OCI-LY7 (cell line): ENCODE results near the gene NR3C1. TPM values are rescaled to one million over a fixed set of nuclear protein-coding genes. Genes with fewer than 3 reads are reported as not detected.
A peak's percentile ranks its signal among the peaks of the same experiment; 100 is the strongest.

Experiments
- BruUV-seq: library from RNA; stranded (reverse); fragments of 400-500 nt; replicated peaks from 2 replicates; lab custom pipeline; 2021; lab: Mats Ljungman, UMichigan
- CTCF ChIA-PET: fragments of 300-600 bp; sonication (Branson Sonifier 250); formaldehyde crosslinking; loops from one replicate; lab custom pipeline; 2022; ENCODE audit warnings: antibody characterized with exemption; ENCODE audit not compliant: unreplicated experiment; lab: Charles Lee
- POLR2A ChIA-PET: fragments of 300-600 bp; sonication (Branson Sonifier 250); formaldehyde crosslinking; loops from one replicate; lab custom pipeline; 2022; ENCODE audit warnings: antibody characterized with exemption; lab: Charles Lee
- DNase-seq: peaks from one replicate; pipeline ENCODE4 v3.0.0-alpha.2; 2015; ENCODE audit warnings: low spot score
- H2AFZ ChIP-seq: fragments of 200-600 bp; sonication (generic), shearing (Covaris generic); 2 replicates; pipeline ENCODE4 v1.6.1; 2014; ENCODE audit warnings: mild to moderate bottlenecking, antibody characterized with exemption, low read length, moderate library complexity
- H3K27ac ChIP-seq: fragments of 200-600 bp; sonication (generic); 2 replicates; pipeline ENCODE4 v1.5.1; 2014; ENCODE audit warnings: mixed run types, low read depth, mild to moderate bottlenecking, moderate library complexity, low read length, inconsistent platforms; ENCODE audit not compliant: poor library complexity, severe bottlenecking
- H3K36me3 ChIP-seq: fragments of 200-600 bp; sonication (generic); 2 replicates; pipeline ENCODE4 v1.6.1; 2014; ENCODE audit warnings: mild to moderate bottlenecking, antibody characterized with exemption, low read length, moderate library complexity, mixed read lengths; ENCODE audit not compliant: insufficient read depth
- H3K4me1 ChIP-seq: fragments of 200-600 bp; sonication (generic); 2 replicates; pipeline ENCODE4 v1.5.1; 2014; ENCODE audit warnings: mild to moderate bottlenecking, low read length; ENCODE audit not compliant: insufficient read depth, poor library complexity, severe bottlenecking
- H3K4me2 ChIP-seq: fragments of 200-600 bp; sonication (generic); 2 replicates; pipeline ENCODE4 v1.6.1; 2014; ENCODE audit warnings: mild to moderate bottlenecking, low read length
- H3K4me3 ChIP-seq: fragments of 200-600 bp; sonication (generic); 2 replicates; pipeline ENCODE4 v1.5.1; 2014; ENCODE audit warnings: mild to moderate bottlenecking, low read depth, low read length; ENCODE audit not compliant: poor library complexity, severe bottlenecking
- H3K79me2 ChIP-seq: fragments of 200-600 bp; sonication (generic); 2 replicates; pipeline ENCODE4 v1.6.1; 2016; ENCODE audit warnings: low read depth, mild to moderate bottlenecking, low read length, moderate library complexity, mixed read lengths; ENCODE audit not compliant: insufficient read depth
- H3K9me2 ChIP-seq: fragments of 200-600 bp; sonication (generic); 2 replicates; pipeline ENCODE4 v1.6.1; 2016; ENCODE audit warnings: mild to moderate bottlenecking, low read length, mixed read lengths; ENCODE audit not compliant: insufficient read depth
- H3K9me3 ChIP-seq: fragments of 200-600 bp; sonication (generic); 2 replicates; pipeline ENCODE4 v1.6.1; 2014; ENCODE audit warnings: mild to moderate bottlenecking, mixed run types, low read length, mixed read lengths
- H4K20me1 ChIP-seq: fragments of 200-600 bp; sonication (generic); 2 replicates; pipeline ENCODE4 v1.6.1; 2014; ENCODE audit warnings: mild to moderate bottlenecking, antibody characterized with exemption, low read length, moderate library complexity, mixed read lengths; ENCODE audit not compliant: insufficient read depth
- CTCF ChIP-seq: fragments of 200-600 bp; sonication (generic); conservative IDR thresholded peaks from 2 replicates; pipeline ENCODE4 v1.5.1; 2014; ENCODE audit warnings: mild to moderate bottlenecking, antibody characterized with exemption, low read length, moderate library complexity, mixed read lengths
- EZH2phosphoT487 ChIP-seq: fragments of 200-600 bp; sonication (generic); IDR thresholded peaks from 2 replicates; pipeline ENCODE4 v1.6.1; 2018; ENCODE audit warnings: low read depth, borderline replicate concordance, mild to moderate bottlenecking, mixed run types, antibody characterized with exemption, low read length, moderate library complexity, mixed read lengths
- intact Hi-C: fragments of 100-400 bp; cut with micrococcal nuclease; formaldehyde crosslinking; loops from one replicate; pipeline ENCODE4 v1.10.0; 2022; ENCODE audit not compliant: unreplicated experiment
- total RNA-seq, 2 experiments: library from RNA; depleted of rRNA in 1 of 2; stranded (reverse); fragments of >200 nt in 1 of 2; shearing (Covaris generic) in 1 of 2; gene quantifications; 2 replicates each; pipeline ENCODE4 v1.2.3, GENCODE V29; 2014 to 2022

The NR3C1 gene
- total RNA-seq, 2 experiments from 2014 or later = 45.6 to 106 TPM

GRCh38 chr5:143440448-143441115 is 37.1 kb upstream of the NR3C1 start:
- intact Hi-C loops = no loop called here
- Histone ChIP-seq H2AFZ (peak overlapping the region; percentile 66; the same call in 1 of the 2 replicates), H3K4me3 (no peak overlapping the region), H3K27ac (no peak overlapping the region), H4K20me1 (no peaks in the 10 kb centered on the region), H3K4me2 (peak overlapping the region; percentile 32), H3K4me1 (peaks cover 49% of the 10 kb centered on the region), H3K9me3 (no peaks in the 10 kb centered on the region), H3K36me3 (no peaks in the 10 kb centered on the region), H3K9me2 (no peaks in the 10 kb centered on the region), H3K79me2 (no peaks in the 10 kb centered on the region)
- no peak for TF ChIP-seq EZH2phosphoT487
- CTCF ChIA-PET = no interaction called here
- POLR2A ChIA-PET = interaction anchor here (0.9 to 1.1 kb wide), 5 partner anchors 12 to 143 kb away, joined by 3 to 6 read pairs (median 4); no protein-coding TSS in a partner anchor
- BruUV-seq = no TSS peak
- DNase-seq = peak; percentile 33

DNA sequence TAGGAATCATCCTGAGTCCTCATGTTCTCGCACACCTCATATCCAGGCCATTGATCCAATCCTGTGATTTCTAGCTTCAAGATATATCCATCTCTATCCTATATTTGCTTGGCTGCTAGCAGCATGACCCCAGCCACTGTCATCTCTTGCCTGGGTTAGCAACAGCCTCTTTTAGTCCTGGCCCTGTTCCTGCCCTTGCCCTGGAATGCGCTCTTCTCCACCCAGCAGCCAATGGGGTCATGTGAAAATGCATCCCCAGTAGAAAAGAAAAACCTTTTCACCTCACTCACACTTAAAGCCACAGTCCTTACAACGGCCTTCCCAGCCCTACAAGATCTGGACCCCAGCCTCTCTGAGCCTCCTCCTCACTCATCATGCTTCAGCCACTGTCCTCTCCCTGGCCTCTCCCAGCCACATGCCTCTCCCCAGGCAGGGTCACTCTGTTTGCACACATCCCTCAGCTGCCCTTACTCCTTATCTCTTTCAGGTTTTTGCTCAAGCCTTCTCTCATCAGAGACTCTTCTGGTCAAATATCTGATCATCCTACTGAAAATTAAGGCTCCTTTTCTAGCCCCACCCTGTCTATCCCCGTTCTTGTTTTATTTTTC is 34.3 kb upstream of the NR3C1 start:
- Histone ChIP-seq H3K4me1 (peaks cover 58% of the 10 kb centered on the region), H3K27ac (no peak overlapping the region), H4K20me1 (no peaks in the 10 kb centered on the region), H3K9me3 (no peaks in the 10 kb centered on the region), H3K4me2 (no peak overlapping the region), H3K9me2 (no peaks in the 10 kb centered on the region), H3K36me3 (no peaks in the 10 kb centered on the region), H2AFZ (peak overlapping the region; percentile 86; the same call in 1 of the 2 replicates), H3K79me2 (peaks cover 11% of the 10 kb centered on the region), H3K4me3 (no peak overlapping the region)
- ChIA-PET POLR2A (interaction anchor here (0.6 kb wide), 1 partner anchor 390 kb away, joined by 3 read pairs; no protein-coding TSS in a partner anchor), CTCF (no interaction called here)
- no peak for DNase-seq
- intact Hi-C loops = loop anchor here (10.0 kb wide), 1 partner anchor 387 kb away; no protein-coding TSS in a partner anchor
- TF ChIP-seq EZH2phosphoT487 (no peak), CTCF (no peak)
- no TSS peak for BruUV-seq

GRCh38 chr5:143436871-143437270 is 33.4 kb upstream of the NR3C1 start:
- H3K4me2 ChIP-seq = peak overlapping the region; percentile 93
- intact Hi-C loops = loop anchor here (10.0 kb wide), 1 partner anchor 388 kb away; no protein-coding TSS in a partner anchor
- ChIA-PET POLR2A (interaction anchor here (0.7 to 7.1 kb wide), 9 partner anchors 9 to 192 kb away, joined by 3 to 119 read pairs (median 25); no protein-coding TSS in a partner anchor), CTCF (no interaction called here)
- no peaks in the 10 kb centered on the region for H3K36me3 ChIP-seq
- TF ChIP-seq CTCF (no peak), EZH2phosphoT487 (no peak)
- DNase-seq = no peak
- peak overlapping the region; percentile 86 for H2AFZ ChIP-seq
- H3K4me1 ChIP-seq = peaks cover 65% of the 10 kb centered on the region
- peak overlapping the region; percentile 96 for H3K27ac ChIP-seq
- no peaks in the 10 kb centered on the region for H3K9me3 ChIP-seq
- H3K4me3 ChIP-seq = no peak overlapping the region
- BruUV-seq = no TSS peak
- H4K20me1 ChIP-seq = no peaks in the 10 kb centered on the region
- peaks cover 20% of the 10 kb centered on the region for H3K79me2 ChIP-seq
- no peaks in the 10 kb centered on the region for H3K9me2 ChIP-seq
